Measurements from ENCODE around the gene CACNA1S.

- no peak for TF ChIP-seq CTCF (IDR thresholded peaks at IDR 0.05)
- no peak for TF ChIP-seq POLR2A (IDR thresholded peaks at IDR 0.05)
- no peak for TF ChIP-seq EP300 (IDR thresholded peaks at IDR 0.05)
These were observed 97.4 kb downstream of the CACNA1S start for GRCh38 chr1:201014816-201015200.

All from gastroesophageal sphincter (tissue), 3 donors.